ENCODE data around the gene GYS1.

The GYS1 gene

DNA sequence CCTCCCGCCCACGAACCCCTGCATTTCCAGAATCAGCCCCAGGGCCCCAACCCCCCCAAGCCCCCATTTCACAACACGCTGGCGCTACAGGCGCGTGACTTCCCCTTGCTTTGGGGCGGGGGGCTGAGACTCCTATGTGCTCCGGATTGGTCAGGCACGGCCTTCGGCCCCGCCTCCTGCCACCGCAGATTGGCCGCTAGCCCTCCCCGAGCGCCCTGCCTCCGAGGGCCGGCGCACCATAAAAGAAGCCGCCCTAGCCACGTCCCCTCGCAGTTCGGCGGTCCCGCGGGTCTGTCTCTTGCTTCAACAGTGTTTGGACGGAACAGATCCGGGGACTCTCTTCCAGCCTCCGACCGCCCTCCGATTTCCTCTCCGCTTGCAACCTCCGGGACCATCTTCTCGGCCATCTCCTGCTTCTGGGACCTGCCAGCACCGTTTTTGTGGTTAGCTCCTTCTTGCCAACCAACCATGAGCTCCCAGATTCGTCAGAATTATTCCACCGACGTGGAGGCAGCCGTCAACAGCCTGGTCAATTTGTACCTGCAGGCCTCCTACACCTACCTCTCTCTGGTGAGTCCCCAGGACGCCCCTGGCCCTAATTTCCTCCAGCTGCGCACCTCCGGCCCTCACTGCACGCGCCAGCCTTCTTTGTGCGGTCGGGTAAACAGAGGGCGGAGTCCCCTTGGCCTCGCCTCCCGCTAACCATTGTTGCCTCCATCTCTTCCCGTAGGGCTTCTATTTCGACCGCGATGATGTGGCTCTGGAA is 27.9 kb downstream of the GYS1 start, which contains the start of gene FTL:
FTL (plus strand) TSS at position 270 of the 766 bp plus-strand sequence; CDS start at position 469, 199 bp downstream.
- H3K4me3 ChIP-seq (ENCODE audit: low read depth, low read length) = peak within 1 kb of the TSS; percentile 68
- DNase-seq (ENCODE audit: low read depth) = peak; percentile 80
- in situ Hi-C loops (cut with HindIII; ENCODE audit: low sequenced_read_pairs) = no loop called here
- no peak for TF ChIP-seq CTCF (IDR thresholded peaks at IDR 0.05; ENCODE audit: low read depth, low read length, missing control alignments)

DNA sequence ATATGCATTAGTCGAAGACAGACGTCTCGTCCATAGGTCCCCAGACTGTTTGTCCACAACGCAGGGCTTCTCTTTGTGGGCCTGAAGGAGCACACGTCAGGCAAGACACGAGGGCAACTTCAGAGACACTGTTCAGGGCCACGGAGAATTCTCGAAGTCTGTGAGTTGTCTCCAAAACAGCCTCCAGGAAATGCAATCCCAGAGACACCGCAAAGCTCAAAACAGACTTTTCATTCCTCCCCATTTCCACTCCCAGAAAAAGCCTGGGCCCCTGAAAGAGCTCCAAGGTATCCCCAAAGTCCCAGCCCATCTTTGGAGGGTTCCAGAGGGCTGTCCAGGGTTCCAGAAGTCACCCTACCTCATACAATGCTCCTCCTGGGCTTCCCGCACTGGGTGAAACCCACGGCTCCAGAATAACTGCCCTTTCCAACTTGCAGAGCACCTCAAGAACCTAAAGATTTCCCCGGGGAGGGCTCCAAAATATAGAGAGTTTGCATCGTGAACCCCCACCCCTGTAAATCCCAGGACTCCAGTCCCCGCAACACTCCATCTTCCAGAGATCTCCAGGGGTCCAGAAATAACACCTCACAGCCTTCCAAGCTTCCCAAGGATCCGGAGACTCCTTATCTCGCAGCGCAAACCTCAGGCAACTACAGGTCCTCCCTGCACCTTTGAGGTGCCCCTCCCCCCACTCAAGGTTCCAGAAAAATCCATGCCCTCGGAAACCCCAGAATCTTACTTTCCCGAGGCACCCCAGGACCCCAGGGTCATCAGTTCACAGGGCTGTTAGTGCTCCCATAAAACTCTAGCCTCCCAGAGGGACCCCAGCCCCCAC is 28.7 kb downstream of the GYS1 start:
- no peak for TF ChIP-seq CTCF (IDR thresholded peaks at IDR 0.05; ENCODE audit: low read depth, low read length, missing control alignments)
- DNase-seq (ENCODE audit: low read depth) = no peak
- in situ Hi-C loops (cut with HindIII; ENCODE audit: low sequenced_read_pairs) = no loop called here
- H3K4me3 ChIP-seq (ENCODE audit: low read depth, low read length) = no peak overlapping the region

DNA sequence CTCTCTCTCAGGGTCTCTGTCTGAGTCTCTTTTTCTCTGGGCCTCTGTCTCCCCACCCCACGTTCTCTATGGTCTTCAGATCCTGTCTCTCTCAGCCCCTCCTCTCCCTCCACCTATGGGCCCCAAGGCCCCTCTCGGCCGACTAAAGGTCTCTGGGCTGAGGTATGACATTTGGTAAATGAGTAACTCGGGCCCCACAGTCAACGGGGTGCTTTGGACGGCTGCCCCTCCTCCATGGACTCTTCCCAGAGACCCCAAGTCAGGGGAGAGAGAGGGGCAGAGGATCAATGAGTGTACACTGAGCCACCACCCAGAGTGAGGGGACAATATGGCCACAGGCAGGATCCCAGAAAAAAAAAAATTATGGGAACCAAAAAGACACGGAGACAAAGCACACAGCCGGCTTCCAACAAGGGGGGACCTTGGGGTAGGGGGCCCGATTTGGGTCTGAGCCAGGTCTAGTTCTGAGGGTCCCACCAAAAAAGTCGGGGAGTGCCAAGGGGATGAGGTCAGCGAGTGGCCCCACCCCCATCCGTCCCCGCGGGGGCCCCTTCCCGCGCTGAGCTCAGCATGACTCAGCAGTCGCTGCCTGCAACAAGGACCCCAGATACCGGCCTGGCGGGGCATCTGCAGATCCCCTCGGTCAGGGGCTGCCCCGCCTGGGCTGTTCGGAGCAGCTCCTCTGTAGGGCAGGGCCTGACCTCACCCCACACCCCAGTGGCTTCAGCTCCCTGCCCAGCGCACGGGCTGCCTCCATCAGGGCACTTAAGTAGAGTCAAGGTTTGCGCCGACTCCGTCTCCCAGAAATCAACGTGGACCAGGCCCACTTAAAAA is 29.5 kb downstream of the GYS1 start:
- no peak for TF ChIP-seq CTCF (IDR thresholded peaks at IDR 0.05; ENCODE audit: low read depth, low read length, missing control alignments)
- no peak for DNase-seq (ENCODE audit: low read depth)
- H3K4me3 ChIP-seq (ENCODE audit: low read depth, low read length) = no peak overlapping the region
- in situ Hi-C loops (cut with HindIII; ENCODE audit: low sequenced_read_pairs) = no loop called here

GRCh38 chr19:48962849-48963165 is 30.3 kb downstream of the GYS1 start:
- TF ChIP-seq CTCF (IDR thresholded peaks at IDR 0.05; ENCODE audit: low read depth, low read length, missing control alignments) = no peak
- in situ Hi-C loops (cut with HindIII; ENCODE audit: low sequenced_read_pairs) = no loop called here
- no peak for DNase-seq (ENCODE audit: low read depth)
- H3K4me3 ChIP-seq (ENCODE audit: low read depth, low read length) = no peak overlapping the region

DNA sequence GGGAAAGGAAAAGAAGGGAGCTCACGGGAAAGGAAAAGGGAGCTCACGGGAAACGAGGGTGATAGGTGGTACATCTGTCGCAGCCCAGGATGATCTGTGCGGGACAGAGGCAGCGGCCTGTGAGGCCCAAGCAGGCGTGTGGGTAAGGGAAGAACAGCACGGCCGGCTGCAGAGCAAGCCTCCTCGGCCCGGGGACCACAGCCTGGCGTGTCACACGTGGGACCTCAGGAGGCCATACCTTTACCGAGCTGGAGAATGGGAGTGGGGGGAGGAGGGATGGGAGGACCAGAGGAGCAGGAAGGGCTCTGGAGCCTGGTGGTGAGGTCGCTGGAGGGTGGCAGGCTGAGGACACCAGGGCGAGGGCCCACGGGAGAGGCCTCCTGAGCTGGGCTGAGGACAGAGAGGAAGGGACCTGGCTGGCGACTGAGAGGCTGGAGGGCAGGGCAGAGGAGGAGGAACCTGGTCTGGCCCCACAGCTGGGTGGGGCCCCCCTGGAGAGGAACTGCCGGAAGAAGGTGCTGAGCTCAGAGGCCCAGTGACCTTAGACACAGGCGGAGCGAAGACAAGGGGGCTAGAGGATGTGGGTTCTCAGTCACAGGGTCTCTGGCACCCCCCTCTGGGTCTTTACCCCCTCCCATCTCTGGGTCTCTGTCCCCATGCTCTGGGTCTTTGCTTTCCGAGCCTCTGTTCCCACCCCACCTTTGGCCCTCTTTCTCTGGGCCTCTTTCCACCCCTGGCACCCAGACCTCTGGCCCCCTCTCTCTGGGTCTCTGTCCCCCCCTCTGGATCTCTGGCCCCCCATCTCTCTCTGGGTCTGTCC is 30.9 kb downstream of the GYS1 start:
- in situ Hi-C loops (cut with HindIII; ENCODE audit: low sequenced_read_pairs) = no loop called here
- DNase-seq (ENCODE audit: low read depth) = no peak
- no peak overlapping the region for H3K4me3 ChIP-seq (ENCODE audit: low read depth, low read length)
- no peak for TF ChIP-seq CTCF (IDR thresholded peaks at IDR 0.05; ENCODE audit: low read depth, low read length, missing control alignments)
